ENCODE measurements around the gene HOXB1. TPM values are rescaled to one million over a fixed set of nuclear protein-coding genes. Genes with fewer than 3 reads are reported as not detected.

Gene HOXB1
- polyA plus RNA-seq, 1 of the 3 experiments (the other 2 are of a cell fraction), result not detected

DNA sequence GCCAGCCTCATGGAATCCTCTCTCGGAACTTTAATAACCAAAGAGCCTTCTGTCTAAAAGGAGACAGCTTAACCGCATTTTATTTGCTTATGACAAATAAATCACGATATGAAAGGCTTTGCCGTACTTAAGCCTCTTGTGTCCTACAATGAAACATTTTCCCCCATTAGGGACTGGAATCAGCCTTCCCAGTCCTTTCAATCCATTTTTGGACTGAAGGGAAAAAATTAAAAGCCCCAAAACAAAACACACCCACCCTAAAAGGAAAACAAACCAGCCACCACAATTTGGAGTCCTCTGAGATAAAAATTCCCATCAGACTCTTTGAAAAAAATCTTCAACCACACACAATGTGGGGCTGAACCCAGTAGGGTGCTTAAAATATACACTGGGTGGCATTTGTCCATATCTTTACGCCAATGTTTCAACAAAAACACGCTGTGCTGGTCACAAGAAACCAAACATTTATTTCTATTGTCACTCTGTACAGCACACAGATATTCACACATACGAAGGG, 44.3 kb upstream of the HOXB1 start:
- TF ChIP-seq FOXM1 (IDR thresholded peaks at IDR 0.05; ENCODE audit: low read depth) (no peak), MEF2A (IDR thresholded peaks at IDR 0.05; ENCODE audit: borderline replicate concordance, low read depth) (no peak), RXRA (IDR thresholded peaks at IDR 0.05; ENCODE audit: borderline replicate concordance, low read depth) (no peak), RAD21 (IDR thresholded peaks at IDR 0.05; ENCODE audit: low read length) (no peak), GATA2 (CRISPR knock-in tag; IDR thresholded peaks at IDR 0.05) (no peak), REST (IDR thresholded peaks at IDR 0.05; ENCODE audit: low read depth, low read length) (no peak), USF1 (IDR thresholded peaks at IDR 0.05; ENCODE audit: borderline replicate concordance, low read depth) (no peak), SMC3 (IDR thresholded peaks at IDR 0.05; ENCODE audit: low read depth, low read length) (no peak), POLR2AphosphoS5 (IDR thresholded peaks at IDR 0.05; ENCODE audit: low read depth, low read length) (no peak), EP300 (IDR thresholded peaks at IDR 0.05; ENCODE audit: borderline replicate concordance in 1 of 2, low read depth in 1 of 2, low read length in 1 of 2) (no peak), TCF12 (IDR thresholded peaks at IDR 0.05) (no peak), CHD2 (IDR thresholded peaks at IDR 0.05; ENCODE audit: low read length, partially characterized antibody) (no peak), PBX3 (IDR thresholded peaks at IDR 0.05) (no peak), TAF1 (IDR thresholded peaks at IDR 0.05; ENCODE audit: borderline replicate concordance, low read depth, low read length) (no peak), SIN3A (IDR thresholded peaks at IDR 0.05; ENCODE audit: borderline replicate concordance, low read depth, low read length) (no peak), NFIC (IDR thresholded peaks at IDR 0.05; ENCODE audit: borderline replicate concordance) (no peak), FOSL2 (IDR thresholded peaks at IDR 0.05; ENCODE audit: borderline replicate concordance, low read depth) (no peak), MXI1 (IDR thresholded peaks at IDR 0.05; ENCODE audit: low read depth, low read length) (no peak)
- TF ChIP-seq, protein P1, sequence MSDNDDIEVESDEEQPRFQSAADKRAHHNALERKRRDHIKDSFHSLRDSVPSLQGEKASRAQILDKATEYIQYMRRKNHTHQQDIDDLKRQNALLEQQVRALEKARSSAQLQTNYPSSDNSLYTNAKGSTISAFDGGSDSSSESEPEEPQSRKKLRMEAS (IDR thresholded peaks at IDR 0.05; ENCODE audit: low read depth), result no peak
- TF ChIP-seq, protein P2, sequence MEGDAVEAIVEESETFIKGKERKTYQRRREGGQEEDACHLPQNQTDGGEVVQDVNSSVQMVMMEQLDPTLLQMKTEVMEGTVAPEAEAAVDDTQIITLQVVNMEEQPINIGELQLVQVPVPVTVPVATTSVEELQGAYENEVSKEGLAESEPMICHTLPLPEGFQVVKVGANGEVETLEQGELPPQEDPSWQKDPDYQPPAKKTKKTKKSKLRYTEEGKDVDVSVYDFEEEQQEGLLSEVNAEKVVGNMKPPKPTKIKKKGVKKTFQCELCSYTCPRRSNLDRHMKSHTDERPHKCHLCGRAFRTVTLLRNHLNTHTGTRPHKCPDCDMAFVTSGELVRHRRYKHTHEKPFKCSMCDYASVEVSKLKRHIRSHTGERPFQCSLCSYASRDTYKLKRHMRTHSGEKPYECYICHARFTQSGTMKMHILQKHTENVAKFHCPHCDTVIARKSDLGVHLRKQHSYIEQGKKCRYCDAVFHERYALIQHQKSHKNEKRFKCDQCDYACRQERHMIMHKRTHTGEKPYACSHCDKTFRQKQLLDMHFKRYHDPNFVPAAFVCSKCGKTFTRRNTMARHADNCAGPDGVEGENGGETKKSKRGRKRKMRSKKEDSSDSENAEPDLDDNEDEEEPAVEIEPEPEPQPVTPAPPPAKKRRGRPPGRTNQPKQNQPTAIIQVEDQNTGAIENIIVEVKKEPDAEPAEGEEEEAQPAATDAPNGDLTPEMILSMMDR (IDR thresholded peaks at IDR 0.05), result no peak
- no peak overlapping the region for H3K27ac ChIP-seq (ENCODE audit: low read depth in 2 of 2, low read length in 1 of 2)
- H3K4me2 ChIP-seq, result no peak overlapping the region
- ChIA-PET CTCF (interaction anchor here (1.0 to 1.6 kb wide), 4 partner anchors 18 to 240 kb away, joined by 3 to 6 read pairs (median 4); no protein-coding TSS in a partner anchor), POLR2A (no interaction called here)
- H3K36me3 ChIP-seq (replicated peaks in 1 of 2; ENCODE audit: control insufficient read depth in 1 of 2, insufficient read depth in 2 of 2, low read length in 1 of 2), result no peaks in the 10 kb centered on the region
- no peak for DNase-seq
- H3K79me2 ChIP-seq (ENCODE audit: insufficient read depth), result no peaks in the 10 kb centered on the region
- H3K4me1 ChIP-seq (ENCODE audit: control insufficient read depth in 1 of 2, insufficient read depth in 2 of 2, low read depth in 1 of 2, low read length in 1 of 2), result no peaks in the 10 kb centered on the region; a peak in 1 of 4 replicates
- H3K4me3 ChIP-seq (ENCODE audit: low read depth in 2 of 2, low read length in 1 of 2), result no peak overlapping the region
- no peaks in the 10 kb centered on the region for H3K9me2 ChIP-seq
- peaks cover 4% of the 10 kb centered on the region; the same call in 1 of the 2 replicates for H4K20me1 ChIP-seq (ENCODE audit: insufficient read depth)
- 11% methylated on average over 7 of the region's 7 CpGs for WGBS (ENCODE audit: low lambda C conversion rate)
- no peak overlapping the region for H3K9ac ChIP-seq
- H3K9me3 ChIP-seq, result no peaks in the 10 kb centered on the region
- H3F3A ChIP-seq (replicated peaks; ENCODE audit: insufficient read depth), result no peaks in the 10 kb centered on the region
- H2AFZ ChIP-seq (ENCODE audit: low read depth), result no peak overlapping the region
- peaks cover 94% of the 10 kb centered on the region for H3K27me3 ChIP-seq (ENCODE audit: insufficient read depth)

Measured in SK-N-SH (cell line).